ENCODE data around the gene FOXJ3. TPM values are rescaled to one million over a fixed set of nuclear protein-coding genes. Genes with fewer than 3 reads are reported as not detected.

Gene FOXJ3
- total RNA-seq, 1 donor from 2014 or later = 59.9 TPM

DNA sequence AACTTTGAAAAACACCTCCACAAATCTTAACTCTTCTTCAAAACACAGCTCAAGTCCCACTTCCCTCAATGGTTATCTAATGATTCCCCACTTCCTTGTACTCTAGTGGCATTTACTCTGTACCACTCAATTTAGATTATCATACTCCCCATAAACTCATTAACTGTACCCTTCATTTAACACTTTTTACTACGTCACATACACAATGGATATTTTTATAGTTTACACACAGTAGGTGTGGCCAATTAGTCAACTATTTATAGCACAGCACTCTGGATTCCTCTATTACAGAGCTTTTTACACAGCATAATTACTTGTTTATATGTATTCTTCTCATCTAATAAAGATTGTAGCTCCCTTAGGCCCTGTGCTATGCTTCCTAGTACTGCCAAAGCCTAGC lies 62.1 kb downstream of the FOXJ3 start:
- no peak overlapping the region for H3K27ac ChIP-seq

DNA sequence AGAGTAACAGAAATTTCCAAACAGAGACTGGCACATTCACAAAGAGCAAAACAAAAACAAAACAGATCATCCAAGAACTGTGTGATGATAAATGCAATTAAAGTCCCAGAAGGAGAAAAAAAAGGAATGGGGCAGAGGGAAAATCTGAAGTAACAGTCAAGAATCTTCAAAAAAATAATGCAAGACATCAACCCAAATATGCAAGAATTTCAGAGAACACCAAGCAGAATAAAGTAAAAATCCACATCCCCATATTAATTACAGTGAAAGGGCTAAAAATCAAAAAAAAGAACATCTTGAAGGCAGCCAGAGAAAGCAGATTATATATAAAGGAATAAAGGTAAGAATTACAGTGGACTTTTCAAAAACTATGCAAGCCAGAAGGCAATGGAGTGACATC lies 67.1 kb downstream of the FOXJ3 start:
- peaks cover 23% of the 10 kb centered on the region for H3K4me1 ChIP-seq
- no peaks in the 10 kb centered on the region for H3K9me3 ChIP-seq
- TF ChIP-seq, protein P1, sequence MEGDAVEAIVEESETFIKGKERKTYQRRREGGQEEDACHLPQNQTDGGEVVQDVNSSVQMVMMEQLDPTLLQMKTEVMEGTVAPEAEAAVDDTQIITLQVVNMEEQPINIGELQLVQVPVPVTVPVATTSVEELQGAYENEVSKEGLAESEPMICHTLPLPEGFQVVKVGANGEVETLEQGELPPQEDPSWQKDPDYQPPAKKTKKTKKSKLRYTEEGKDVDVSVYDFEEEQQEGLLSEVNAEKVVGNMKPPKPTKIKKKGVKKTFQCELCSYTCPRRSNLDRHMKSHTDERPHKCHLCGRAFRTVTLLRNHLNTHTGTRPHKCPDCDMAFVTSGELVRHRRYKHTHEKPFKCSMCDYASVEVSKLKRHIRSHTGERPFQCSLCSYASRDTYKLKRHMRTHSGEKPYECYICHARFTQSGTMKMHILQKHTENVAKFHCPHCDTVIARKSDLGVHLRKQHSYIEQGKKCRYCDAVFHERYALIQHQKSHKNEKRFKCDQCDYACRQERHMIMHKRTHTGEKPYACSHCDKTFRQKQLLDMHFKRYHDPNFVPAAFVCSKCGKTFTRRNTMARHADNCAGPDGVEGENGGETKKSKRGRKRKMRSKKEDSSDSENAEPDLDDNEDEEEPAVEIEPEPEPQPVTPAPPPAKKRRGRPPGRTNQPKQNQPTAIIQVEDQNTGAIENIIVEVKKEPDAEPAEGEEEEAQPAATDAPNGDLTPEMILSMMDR (IDR thresholded peaks at IDR 0.05) = no peak
- TF ChIP-seq POLR2A (IDR thresholded peaks at IDR 0.05) (no peak), POLR2AphosphoS5 (IDR thresholded peaks at IDR 0.05; ENCODE audit: insufficient read depth in 1 of 2, low read depth in 1 of 2) (no peak)
- DNase-seq (ENCODE audit: extremely low spot score in 2 of 2) = no peak
- no peaks in the 10 kb centered on the region for H3K27me3 ChIP-seq
- no peak overlapping the region for H3K27ac ChIP-seq
- H3K4me3 ChIP-seq = no peak overlapping the region
- intact Hi-C loops (cut with DNase I) = no loop called here
- no peaks in the 10 kb centered on the region for H3K36me3 ChIP-seq

More for the DNA sequence above, 62.1 kb downstream of the FOXJ3 start:
- no peak for DNase-seq (ENCODE audit: extremely low spot score in 2 of 2)
- H3K36me3 ChIP-seq = no peaks in the 10 kb centered on the region
- no peaks in the 10 kb centered on the region for H3K9me3 ChIP-seq
- H3K27me3 ChIP-seq = no peaks in the 10 kb centered on the region
- TF ChIP-seq POLR2AphosphoS5 (IDR thresholded peaks at IDR 0.05; ENCODE audit: insufficient read depth in 1 of 2, low read depth in 1 of 2) (no peak), POLR2A (IDR thresholded peaks at IDR 0.05) (no peak)
- TF ChIP-seq, protein P1 (IDR thresholded peaks at IDR 0.05) = no peak
- peaks cover 9% of the 10 kb centered on the region for H3K4me1 ChIP-seq
- no peak overlapping the region for H3K4me3 ChIP-seq
- intact Hi-C loops (cut with DNase I) = no loop called here

DNA sequence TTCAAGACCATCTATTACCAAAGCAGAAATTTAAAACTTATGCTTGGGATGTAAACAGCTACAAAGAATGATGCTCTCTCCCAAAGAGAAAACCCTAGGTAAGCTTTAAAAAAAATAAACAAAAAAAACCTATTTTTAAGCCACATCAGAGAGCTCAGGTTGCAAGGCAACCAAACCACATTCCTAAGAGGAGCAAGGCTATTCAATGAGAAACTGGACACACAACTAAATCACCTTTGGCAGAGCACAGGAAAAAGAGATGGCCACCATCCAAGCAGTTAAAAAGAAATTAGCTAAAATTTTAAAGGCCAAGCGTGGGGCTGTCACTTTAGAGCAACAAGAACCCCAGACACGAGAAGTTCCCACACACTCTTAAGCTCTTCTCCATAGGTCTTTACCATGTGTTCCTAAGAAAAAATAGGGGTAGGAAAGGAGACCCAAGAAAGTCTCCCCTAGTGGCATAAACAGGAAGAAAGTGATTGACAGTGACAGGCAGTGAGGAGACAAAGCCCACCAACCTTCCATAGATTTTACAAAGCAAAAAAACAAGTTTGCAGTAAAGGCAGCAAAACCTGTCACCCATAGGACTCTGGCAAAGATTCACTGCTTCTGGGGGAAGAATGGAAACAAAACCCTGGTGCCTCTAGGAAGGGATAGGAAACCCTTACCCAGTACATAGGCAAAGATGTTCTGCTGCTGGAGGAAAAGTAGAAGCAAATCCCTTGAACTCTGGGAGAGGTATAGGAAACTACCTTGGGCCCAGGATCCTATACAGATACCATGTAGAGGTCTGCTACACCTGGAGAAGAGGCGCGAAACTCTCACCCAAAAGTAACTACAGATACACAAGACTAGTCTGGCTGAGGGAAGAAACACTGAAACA lies 68.5 kb downstream of the FOXJ3 start:
- TF ChIP-seq, protein P1 (IDR thresholded peaks at IDR 0.05) = no peak
- TF ChIP-seq POLR2A (IDR thresholded peaks at IDR 0.05) (no peak), POLR2AphosphoS5 (IDR thresholded peaks at IDR 0.05; ENCODE audit: insufficient read depth in 1 of 2, low read depth in 1 of 2) (no peak)
- no peaks in the 10 kb centered on the region for H3K9me3 ChIP-seq
- no peaks in the 10 kb centered on the region for H3K27me3 ChIP-seq
- H3K27ac ChIP-seq = no peak overlapping the region
- DNase-seq (ENCODE audit: extremely low spot score in 2 of 2) = no peak
- no peaks in the 10 kb centered on the region for H3K36me3 ChIP-seq
- intact Hi-C loops (cut with DNase I) = no loop called here
- H3K4me3 ChIP-seq = no peak overlapping the region
- peaks cover 18% of the 10 kb centered on the region for H3K4me1 ChIP-seq

DNA sequence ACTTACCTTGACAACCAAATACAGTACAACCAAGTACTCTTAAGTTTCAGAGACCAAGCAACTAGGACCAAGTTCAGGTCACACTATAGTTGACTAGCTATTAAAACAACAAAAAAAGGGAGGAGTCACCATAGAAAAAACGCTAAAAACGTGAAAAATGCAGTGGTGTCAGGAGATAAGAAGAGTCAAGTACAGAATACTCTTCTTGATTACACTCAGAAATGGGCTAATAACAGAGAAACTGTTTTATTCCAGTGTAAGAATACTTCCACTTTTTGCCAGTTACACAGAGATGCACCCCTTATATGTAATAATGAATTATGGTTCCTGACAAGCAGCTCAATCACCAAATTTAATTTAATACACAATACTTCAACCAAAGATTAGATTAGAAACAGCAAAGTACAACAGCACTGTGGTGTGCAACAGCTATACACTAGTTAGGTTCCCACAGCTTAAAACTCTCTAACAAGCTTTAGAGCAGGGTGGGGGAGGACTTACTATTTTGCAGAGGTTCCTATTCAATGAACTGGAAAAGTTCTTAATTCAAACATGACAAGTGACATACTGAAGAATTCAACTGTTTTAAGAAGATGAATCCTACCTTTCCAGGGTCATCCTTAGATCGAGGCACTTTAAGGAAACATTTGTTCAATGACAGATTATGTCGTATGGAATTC lies 70.4 kb downstream of the FOXJ3 start:
- H3K36me3 ChIP-seq = no peaks in the 10 kb centered on the region
- H3K4me1 ChIP-seq = peaks cover 28% of the 10 kb centered on the region
- H3K27me3 ChIP-seq = no peaks in the 10 kb centered on the region
- no peak overlapping the region for H3K4me3 ChIP-seq
- no peak for DNase-seq (ENCODE audit: extremely low spot score in 2 of 2)
- no peaks in the 10 kb centered on the region for H3K9me3 ChIP-seq
- TF ChIP-seq POLR2AphosphoS5 (IDR thresholded peaks at IDR 0.05; ENCODE audit: insufficient read depth in 1 of 2, low read depth in 1 of 2) (no peak), POLR2A (IDR thresholded peaks at IDR 0.05) (no peak)
- TF ChIP-seq, protein P1 (IDR thresholded peaks at IDR 0.05) = no peak
- intact Hi-C loops (cut with DNase I) = no loop called here
- no peak overlapping the region for H3K27ac ChIP-seq

Data from vagina (tissue), 2 donors.